HG03139 (cell line): Measurements from ENCODE around the gene PAFAH1B1.
"Not testable (repeated sequence)": the region's sequence is repeated elsewhere in the genome, so short reads cannot be mapped to it uniquely, and the experiment has no call there.

ENCODE experiments used
- ATAC-seq: cut with Tn5 transposase; IDR thresholded peaks from one replicate; pipeline ENCODE4 v1.9.1; 2021; ENCODE audit not compliant: unreplicated experiment

PAFAH1B1 gene

DNA sequence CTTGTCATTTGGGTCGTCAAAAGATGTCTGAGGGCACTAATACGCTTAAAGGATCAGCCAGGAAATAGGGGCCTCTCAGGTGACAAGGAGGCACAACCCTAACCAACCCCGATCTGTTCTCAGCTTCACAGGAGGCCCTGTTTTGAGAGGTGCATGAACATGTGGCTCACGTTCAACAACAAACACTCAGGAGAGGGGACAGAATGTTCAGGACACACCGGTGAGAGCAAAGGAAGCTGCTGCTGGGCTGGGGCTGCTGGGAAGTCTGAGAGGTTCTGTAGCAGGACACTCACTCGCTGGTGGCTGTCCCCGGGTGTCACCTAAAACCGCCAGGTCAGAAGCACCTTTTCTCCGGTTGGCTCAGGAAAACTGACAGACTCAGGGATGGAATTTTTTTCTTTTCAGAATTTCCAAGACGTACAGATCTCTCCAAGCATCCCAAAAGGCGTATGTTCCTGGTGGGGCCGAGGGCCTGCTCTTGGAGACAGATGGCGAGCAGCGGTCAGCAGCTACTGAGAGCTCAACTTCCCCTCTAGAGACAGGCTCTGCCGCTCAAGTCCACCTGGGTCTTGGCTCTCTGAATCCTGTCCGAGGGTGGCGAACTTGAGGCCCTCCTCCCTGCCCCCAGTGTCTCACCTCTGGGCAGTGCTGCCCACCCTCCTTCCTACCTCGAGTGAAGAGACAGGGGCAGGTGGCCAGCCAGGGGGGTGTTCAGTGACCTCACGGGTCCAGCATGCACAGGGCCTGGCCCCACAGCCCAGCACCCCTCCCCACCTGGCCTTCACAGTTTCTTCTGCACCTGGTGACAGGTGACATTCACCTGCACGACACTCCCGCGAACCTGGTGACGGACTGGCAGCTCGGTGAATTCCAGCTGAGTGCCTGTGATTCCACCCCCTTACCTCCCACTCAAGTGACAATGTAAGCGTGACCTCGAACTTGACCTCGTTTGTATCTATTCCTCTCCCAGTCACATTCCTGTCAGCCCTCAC lies 95.2 kb downstream of the PAFAH1B1 start:
- ATAC-seq = no peak

DNA sequence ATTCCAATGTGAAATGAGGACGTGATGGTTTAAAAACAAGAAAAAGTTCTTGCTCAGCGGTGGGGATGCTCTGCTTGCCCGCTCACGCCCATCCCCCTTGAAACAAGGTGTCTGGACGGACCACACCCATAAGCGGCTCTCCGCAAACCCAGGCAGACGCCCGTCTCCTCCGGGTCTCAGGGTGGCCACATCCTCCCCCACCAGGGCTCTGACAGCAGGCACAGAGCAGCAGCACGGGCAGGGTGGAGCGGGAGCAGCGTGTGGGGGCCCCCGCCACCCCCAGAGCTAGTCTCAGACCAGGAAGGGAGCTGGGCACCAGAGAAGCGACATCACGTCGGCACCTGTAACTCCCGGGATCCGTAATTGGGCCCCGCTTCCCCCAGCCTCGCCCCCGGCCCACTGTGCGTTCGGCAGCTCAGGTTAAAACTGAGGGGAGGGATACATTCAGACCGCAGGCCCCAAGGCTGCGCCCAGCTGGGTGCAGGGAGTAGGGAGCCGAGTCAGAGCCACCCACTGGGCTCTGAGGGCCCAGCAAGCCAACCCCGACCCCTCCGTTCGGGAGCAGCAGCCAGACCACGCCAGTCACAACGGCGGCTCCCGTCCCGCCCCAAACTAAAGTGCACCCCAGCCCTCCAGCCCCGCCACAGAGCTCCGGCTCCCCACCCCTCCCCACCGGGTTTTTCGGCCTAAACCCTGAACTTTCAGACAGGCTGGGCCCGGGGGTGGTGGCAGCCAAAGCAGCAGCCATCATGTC lies 96.1 kb downstream of the PAFAH1B1 start:
- no peak for ATAC-seq

DNA sequence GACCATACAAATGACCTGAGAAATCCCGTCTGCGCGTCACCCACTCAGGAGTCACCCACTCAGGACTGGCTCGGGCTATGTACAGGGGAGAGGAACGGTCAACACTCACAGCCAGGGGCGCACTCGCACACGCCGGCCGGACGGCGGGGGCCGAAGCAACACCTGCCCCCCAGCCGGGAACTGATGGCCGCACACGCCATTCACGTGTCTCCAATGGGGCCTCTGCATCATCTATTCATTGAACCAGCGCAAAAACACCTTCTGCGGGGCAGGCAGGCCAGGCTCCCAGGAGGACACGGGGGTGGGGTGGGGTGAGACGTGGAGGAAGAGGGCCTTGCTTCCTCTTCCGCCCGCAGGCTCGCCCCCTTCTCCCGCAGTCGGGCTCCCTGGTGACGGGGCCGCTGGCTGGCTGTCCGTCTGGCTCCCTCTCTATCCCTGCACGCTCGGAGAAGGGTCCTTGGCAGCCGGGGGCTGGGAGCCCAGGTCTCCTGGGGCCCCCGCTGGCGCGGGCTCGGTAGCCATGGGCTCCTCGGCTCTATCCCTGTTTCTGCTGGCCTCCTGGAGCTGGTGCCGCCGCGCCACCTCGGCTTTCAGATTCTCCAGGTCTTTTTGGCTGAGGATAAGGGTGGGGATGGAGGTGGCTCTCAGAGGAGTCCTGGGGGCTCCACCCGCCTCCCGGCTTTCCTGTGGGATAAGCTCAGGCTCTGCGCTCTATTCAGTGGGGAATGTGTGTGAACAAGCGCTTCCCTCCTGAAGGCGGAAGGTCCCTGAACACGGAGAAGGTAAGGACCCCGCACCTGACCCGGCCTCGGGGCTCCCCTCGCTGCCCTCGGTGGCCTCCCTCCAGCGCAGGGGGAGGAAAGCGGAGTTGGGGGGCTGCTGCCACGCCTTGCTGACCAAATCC lies 97.0 kb downstream of the PAFAH1B1 start:
- no peak for ATAC-seq

DNA sequence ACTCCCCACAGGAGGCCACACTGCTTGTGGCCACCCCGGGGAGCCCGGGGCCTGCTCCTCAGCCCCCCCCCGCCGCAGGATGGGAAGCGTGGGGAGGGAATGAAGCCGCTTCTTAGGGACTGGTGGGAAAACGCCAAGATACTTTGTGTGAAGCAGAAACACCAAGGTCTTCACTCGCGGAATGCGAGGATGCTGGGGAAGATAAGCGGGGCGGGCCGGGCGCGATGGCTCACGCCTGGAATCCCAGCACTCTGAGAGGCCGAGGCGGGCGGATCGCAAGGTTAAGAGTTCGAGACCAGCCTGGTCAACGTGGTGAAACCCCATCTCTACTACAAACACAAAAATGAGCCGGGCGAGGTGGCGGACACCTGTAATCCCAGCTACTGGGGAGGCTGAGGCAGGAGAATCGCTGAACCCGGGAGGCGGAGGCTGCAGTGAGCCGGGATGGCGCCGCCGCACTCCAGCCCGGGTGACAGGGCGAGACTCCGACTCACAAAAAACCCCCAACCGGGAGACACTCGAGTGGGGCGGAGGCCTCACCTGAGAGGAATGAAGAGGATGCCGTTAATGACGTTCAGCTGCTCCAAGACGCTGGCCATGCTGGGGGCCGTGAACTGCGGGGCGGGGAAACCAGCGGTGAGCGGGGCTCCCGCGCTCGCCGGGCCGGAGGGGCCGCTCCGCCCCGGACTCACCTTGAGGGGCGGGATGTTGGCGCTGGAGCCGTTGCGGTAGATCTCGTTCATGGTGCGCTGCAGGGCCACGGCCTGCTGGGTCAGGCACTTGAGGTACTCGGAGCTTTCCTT lies 97.8 kb downstream of the PAFAH1B1 start:
- no peak for ATAC-seq

DNA sequence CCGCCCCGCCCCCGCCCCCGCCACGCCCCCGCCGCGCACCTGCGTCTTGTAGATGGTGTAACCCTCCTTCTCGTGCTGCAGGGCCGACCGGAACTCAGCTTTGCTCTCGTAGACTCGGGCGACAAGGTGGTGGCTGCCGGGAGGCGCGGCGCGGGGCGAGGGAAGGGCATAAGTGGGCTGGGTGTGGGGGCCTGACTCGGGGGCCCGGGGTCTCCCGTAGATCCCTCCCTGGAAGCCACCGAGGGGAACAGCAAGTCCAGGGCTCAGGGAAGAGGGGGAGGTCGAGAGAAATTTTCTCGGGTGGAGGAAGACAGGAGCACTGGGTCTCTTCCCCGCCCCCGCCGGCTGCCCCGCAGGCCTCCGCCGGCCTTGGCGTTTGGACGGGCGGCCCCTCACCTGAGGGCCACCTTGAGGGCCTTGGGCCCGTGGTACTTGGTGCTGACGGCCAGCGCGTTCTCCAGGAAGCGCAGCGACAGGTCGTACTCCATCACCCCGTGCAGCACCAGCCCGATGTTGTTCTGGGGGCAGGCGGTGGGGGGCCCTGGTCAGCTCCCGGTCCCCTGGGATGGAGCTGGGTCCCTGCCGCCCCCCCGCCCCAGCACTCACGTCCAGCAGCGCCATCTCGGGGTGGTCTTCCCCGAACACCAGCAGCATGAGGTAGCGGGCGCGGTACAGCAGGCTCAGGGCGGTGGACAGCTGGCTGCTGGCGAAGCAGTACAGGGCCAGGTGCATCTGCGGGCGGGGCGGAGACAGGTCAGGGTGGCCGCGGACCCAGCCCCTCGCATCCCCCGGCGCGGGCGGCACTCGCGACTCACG lies 98.7 kb downstream of the PAFAH1B1 start:
- no peak for ATAC-seq

DNA sequence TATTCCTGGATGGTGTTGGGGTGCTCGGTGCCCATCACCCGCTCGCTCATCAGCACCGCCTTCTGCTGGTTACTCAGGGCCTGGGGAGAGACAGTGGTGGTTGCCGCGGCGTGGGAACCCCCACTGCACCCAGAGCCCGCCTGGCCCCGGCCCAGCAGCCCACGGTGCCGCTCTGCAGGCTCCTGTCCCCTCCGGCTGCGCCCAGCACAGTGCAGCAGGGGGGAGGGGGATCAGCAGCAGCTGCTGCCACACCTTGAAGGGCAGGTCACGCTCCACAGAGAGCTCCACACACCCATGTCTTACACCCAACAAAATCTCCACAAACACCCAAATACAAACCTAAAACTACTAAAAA lies 99.3 kb downstream of the PAFAH1B1 start:
- ATAC-seq = no peak

DNA sequence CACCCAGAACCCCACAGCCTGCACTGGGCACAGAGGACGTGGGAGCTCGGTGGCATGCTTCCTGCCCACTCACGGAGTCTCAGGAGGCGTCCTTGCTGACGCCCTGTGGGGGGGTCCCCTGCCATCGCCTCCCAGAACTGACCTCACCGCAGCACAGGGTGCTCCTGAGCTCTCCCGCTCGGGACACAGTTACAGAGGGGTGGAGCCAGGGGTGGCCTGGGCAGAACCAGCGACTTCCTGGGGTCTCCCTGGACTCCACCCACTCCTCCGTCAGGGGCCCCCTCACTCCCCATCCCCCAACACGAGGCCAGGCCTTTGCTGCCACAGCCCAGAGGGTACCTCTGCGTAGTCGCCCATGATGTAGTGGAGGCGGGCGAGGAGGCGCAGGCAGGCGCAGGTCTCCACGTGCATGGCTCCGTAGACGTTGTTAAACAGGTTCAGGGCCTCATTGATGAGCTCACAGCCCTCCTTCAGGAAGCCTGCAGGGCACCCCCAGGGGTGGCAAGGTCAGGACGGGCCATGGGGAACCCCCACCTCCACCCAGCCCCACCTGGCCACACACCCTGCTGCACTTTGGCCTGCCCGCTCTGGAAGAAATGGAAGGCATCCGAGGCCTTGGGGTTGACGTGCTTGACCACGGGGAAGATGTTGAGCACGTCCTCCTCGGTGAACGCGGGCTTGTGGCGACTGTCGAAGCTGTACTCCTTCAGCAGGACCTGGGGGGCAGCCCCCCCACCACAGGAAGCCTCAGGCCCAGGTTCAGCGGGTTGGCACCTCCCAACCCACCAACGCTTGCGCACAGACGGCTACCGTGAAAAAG lies 100.3 kb downstream of the PAFAH1B1 start:
- ATAC-seq = no peak

DNA sequence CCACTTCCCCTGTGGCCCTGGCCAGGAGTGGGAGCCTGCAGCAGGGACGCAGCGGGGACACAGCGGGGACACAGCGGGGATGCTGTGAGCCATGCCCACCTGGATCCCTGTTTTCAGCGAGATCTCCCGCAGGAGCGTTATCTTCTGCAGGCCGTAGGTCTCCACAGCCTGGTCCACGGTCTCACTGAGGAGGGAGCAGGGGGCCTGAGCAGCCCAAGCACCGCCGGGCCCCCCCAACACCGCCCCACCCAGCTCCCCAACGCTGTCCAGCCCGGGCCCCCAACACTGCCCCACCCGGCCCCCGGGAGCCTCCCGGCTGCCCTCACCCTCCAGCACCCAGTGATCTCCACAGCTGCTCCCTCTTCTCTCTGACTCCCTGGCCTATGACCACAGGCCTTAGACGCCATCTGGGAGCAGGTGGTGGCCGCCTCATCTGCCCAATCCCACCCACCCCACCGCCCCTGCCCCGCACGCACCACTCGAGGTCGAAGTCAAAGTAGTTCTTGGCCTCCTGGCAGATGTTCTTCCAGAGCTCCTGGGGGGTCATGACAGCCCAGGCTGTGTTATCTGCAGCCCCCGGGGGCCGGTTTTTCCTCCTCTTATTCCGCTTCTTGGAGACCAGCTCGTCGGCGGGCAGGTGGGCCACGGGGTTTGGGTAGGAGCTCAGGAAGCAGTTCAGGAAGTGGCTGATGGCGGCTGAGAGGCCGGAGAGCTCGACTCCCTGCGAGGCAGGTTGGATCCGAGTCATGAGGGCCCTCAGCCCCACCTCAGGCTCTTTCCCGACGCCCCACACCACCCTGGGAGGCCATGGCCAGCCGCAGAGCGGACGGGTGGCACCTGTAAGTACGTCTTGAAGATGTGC lies 101.2 kb downstream of the PAFAH1B1 start:
- no peak for ATAC-seq

DNA sequence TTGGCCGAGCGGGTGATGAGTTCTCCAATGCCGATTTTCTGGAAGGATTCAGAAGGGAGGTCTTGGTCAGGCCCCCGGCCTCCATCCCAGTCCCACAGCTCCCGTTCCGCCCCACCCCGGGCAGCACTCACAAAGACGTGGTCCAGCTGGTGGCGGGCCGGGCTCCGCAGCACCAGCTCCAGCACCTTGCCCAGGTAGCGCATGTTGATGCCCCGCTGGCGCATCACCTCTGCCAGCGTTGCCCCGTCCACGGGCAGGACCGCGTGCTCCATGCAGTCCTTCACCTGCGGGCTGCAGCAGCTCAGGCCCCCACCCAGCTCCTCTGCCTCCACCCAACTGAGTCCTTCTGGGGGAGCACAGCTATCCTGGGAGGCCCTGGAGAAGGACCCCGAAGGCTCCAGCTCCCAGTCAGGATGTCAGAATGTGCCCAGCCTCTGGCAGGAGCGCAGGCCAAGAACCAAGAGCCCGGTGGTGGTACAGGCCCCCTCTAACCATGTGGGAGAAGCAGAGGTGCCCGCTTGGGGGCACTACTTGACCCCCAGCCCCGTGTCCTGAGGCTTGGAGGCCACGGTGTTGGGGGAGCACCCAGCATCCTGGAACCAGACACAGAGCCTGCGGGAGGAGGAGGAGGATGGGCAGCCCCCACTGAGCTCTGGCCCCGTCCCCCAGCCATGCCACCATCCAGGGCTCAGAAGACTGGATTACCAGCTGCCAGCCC lies 101.9 kb downstream of the PAFAH1B1 start:
- ATAC-seq = no peak

DNA sequence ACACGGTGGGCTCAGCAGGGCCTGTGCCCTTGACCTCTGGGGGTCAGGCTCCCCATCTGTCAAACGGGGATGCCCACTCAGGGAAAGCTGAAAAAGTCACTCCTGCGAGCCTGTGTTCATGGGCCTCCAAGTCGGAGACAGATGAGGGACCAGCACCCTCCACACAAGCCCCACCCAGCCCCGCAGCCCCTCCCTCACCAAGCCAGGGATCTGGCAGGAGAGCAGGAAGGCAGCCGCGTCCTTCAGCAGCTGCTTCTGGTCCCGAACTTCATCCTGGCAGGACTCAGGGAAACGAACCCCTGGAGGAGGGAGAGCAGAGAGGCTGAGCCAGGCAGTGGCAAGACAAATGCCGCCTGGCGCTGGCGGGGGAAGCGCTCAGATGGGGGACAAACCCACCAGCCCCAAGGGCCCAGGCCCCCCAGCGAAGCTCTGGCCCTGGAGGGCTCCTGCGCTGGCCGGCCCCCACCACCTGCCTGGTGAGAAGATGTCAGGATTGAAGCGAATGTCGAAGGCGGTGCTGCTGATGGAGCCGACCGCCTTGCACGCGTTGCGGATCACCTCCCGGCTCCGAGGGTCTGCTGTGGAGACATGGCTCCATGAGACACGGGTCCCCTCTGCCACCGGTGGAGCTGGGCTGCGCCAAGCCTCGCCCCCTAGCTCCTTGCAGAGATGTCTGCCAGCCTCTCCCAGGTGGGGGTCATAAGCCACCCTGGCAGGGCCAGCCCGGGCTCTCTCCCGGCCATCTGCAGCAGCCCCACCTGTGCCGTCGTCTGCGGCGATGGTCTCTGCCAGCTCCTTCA lies 102.7 kb downstream of the PAFAH1B1 start:
- no peak for ATAC-seq

DNA sequence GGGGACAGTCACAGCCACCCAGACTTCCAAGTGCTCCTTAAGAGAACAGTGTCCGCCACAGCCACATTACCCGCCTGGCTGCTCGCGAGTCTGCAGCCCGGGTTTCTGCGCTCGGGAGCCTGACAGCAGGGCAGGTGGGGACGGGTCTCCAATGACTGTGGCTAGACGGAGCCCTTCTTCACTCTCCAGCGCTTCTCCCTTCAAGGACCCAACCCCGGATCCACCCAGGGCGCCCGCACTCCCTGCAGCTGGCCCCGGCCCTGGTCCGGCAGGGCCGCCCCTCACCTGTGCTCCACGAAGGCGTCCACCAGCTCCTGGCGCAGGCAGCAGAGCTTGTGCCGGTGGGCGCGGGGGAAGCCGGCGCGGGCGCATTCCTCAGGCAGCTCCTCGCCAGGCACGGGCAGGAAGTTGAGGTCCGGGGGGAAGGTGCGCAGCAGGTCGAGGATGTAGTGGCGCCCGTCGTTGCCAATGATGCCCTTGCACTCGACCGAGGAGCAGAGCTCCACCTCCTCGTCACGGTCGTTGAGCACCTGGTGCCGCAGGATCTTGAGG lies 104.2 kb downstream of the PAFAH1B1 start:
- ATAC-seq = no peak

DNA sequence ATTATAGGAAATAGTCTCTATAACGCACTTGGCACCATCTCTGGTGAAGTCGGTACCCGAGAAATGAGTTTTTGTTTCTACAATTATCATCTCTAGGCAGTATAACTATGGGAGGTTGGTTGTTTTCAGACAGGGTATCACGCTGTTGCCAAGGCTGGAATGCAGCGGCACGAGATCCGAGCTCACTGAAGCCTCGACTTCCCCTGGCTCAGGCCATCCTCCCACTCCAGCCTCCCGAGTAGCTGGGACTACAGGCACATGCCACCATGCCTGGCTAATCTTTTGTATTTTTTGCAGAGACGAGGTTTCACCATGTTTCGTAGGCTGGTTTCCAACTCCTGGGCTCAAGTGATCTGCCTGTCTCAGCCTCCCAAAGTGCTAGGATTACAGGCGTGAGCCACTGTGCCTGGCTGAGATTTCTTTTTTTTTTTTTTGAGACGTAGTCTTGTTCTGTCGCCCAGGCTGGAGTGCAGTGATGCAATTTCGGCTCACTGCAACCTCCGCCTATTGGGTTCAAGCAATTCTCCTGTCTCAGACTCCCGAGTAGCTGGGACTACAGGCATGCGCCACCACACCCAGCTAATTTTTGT lies 105.9 kb downstream of the PAFAH1B1 start:
- ATAC-seq = not testable (repeated sequence)

DNA sequence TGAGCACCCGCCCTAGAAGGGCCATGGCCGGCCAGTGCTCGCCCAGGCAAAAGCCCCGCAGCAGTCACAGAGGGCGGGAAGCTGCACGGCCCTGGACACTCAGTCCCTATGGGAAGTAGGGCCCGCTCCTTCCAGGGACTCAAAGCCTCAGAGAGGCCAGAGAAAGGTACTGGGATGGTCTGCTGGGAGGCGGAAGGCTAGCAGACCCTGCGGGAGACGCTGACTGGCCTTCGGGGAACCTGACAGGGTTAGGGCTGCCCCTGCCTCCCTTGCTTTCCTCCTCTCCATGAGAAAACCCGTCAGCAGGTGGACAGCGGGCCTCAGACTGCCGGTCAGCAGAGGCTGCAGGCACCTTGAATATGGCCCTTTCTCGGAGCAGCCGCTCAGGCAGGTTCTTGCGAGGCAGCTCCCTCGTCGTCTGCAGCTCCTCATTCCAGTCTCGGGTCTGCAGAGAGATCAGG lies 106.6 kb downstream of the PAFAH1B1 start:
- ATAC-seq = no peak

DNA sequence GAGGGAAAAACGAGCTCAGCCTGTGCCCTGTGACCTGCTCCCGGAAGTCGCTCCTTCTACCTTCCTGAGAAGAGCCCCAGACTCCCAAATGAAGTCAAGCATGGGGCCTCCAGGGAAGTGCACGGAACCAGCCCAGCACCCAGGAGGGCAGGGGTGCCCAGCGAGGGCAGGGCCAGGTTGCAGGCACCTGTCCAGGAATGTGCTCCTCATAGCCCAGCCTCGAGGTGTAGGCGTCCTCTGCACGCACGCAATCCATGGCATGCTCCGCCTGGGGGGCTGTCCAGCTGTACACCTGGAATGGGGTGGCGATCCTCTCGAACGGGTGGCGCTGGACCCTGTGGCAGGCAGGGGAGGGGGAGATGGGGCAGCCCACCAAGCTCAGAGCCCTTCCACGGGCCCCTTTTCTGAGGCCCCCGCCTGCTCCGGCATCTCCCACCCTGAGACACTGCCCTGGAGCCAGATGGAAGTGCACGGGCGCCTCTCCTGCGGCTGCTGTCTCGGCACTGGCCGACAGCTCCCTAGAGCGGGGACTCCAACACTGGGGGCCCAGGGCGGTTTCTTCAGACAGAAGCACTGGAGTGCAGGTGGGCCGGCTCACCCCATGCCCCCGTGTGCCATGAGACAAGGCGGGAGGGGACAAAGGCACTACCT lies 107.2 kb downstream of the PAFAH1B1 start:
- ATAC-seq = no peak
